ENCODE measurements around the gene AOC3.
"Not testable (repeated sequence)": the region's sequence is repeated elsewhere in the genome, so short reads cannot be mapped to it uniquely, and the experiment has no call there.

The AOC3 gene

DNA sequence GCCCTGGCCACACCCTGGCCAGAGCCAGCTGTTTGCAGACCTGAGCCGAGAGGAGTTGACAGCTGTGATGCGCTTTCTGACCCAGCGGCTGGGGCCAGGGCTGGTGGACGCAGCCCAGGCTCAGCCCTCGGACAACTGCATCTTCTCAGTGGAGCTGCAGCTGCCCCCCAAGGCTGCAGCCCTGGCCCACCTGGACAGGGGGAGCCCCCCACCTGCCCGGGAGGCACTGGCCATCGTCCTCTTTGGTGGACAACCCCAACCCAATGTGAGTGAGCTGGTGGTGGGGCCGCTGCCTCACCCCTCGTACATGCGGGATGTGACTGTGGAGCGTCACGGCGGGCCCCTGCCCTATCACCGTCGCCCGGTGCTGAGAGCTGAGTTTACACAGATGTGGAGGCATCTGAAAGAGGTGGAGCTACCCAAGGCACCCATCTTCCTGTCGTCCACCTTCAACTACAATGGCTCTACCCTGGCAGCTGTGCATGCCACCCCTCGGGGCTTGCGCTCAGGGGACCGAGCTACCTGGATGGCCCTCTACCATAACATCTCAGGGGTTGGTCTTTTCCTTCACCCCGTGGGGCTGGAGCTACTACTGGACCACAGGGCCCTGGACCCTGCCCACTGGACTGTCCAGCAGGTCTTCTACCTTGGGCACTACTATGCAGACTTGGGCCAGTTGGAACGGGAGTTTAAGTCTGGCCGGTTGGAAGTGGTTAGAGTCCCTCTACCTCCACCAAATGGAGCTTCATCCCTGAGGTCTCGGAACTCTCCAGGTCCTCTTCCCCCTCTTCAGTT is 6.0 kb upstream of the AOC3 start:
- DNase-seq: no peak

DNA sequence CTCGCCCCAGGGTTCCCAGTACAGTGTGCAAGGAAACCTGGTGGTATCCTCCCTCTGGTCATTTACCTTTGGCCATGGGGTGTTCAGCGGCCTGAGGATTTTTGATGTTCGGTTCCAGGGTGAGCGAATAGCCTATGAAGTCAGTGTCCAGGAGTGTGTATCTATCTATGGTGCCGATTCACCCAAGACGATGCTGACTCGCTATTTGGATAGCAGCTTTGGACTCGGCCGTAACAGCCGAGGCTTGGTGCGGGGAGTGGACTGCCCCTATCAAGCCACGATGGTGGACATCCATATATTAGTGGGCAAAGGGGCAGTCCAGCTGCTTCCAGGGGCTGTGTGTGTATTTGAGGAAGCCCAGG is 5.5 kb upstream of the AOC3 start:
- no peak for DNase-seq

DNA sequence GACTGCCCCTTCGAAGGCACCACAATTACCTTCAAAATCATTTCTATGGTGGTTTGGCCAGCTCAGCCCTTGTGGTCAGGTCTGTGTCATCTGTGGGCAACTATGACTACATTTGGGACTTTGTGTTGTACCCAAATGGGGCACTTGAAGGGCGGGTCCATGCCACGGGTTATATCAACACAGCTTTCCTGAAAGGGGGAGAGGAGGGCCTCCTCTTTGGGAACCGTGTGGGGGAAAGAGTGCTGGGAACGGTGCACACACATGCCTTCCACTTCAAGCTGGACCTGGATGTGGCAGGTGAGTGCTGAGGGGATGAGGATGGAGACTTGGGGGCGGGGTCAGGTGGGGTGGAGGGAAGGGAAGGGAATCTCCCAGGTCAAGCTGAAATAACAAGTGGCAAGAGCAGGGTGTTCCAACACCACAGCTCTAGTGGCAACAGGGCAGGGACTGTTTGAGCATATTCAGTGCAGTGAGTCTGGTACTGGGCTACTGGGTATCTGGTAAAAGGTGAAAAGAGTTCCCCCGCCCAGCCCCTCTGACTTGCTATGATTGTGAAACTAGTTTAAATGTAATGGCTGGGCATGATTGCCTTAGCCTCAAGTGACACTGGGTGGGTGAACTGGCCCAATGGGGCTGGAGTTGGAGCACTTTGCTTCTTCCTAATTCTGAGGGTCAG is 4.9 kb upstream of the AOC3 start:
- no peak for DNase-seq

DNA sequence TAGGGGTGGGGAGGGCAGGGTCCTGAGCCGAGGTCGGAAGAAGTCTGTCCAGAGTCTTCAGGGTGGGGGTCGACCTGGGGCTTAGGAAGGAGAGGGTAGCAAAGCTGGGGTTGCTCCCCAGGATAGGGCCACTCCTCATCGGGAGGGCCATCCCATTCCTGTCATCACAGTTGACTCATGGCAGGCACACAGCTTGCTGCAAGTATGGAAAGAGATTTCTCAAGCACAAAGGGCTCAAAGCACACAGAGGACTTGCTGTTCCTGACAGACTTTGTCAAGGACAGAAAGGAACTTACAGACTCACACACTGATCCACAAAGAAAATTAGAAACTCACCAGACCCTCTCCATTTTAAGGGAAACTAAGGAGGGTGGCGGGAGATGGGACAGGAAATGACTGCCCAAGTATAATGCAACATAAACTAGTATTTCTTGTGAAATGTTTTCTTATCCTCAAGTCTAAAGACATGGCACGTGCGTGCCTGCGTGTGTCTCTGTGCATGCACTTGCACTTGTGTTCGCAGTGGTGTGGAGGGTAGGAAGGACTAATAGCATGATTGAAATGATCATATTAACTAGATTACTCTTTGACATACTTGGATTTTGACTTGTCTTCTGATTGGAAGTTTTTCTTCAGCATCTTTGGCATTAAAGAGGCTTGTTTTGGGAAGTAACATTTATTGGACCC is 4.3 kb upstream of the AOC3 start:
- DNase-seq: no peak

DNA sequence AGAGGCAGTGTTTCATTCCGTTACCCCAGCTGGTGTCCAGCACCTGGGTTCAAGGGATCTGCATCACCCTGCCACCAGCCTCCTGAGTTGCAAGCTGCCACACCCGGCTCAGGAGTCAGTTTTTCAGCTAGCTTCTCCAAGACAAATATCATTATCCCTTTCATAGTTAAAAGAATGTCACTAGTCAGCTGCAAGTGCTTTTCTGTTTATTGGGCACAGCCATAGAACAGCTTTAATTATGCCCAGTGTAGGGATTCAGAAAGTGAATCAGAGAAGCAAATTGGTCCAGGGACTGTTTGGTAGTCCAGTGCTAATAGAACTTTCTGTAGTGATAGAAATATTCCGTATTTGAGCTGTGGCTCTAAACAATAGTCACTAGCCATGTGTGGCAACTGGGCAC is 2.9 kb upstream of the AOC3 start:
- no peak for DNase-seq

DNA sequence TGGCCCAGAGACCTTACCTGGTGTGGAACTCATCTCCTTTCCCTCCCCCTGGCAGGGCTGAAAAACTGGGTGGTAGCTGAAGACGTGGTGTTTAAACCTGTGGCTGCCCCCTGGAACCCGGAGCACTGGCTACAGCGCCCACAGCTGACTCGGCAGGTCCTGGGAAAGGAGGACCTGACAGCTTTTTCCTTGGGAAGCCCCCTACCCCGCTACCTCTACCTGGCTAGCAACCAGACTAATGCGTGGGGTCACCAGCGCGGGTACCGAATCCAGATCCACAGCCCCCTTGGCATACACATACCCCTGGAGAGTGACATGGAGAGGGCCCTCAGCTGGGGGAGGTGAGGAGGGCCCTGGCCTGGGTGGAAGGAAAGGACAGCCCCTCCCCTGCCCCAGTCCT is 2.0 kb upstream of the AOC3 start:
- DNase-seq: no peak

DNA sequence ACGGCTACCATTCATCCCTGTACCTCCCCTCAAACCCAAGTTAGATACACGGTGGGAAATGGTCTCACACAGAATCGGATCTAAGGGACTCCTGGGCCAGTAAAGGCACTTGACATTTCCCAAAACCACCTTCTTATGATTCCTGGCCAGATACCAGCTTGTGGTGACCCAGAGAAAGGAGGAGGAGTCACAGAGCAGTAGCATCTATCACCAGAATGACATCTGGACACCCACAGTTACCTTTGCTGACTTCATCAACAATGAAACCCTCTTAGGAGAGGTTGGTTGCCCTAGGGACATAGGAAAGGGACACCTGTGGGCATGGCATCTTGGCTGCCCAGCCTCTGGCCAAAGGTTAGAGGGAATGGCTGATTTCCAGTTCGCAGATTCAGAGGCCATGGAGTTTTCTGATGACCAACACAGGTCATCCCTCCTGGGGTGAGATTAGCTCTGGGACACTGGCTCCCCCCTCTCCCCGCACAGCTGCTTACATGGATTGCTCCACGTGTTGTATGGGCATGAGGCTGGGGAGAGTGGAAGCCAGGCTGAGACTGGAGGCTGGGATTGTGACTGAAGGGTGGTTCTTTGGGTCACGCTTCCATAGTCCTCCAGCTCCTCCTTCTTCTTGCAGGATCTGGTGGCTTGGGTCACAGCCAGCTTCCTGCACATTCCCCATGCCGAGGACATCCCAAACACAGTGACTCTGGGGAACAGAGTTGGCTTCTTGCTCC is 1.4 kb upstream of the AOC3 start:
- DNase-seq: no peak

DNA sequence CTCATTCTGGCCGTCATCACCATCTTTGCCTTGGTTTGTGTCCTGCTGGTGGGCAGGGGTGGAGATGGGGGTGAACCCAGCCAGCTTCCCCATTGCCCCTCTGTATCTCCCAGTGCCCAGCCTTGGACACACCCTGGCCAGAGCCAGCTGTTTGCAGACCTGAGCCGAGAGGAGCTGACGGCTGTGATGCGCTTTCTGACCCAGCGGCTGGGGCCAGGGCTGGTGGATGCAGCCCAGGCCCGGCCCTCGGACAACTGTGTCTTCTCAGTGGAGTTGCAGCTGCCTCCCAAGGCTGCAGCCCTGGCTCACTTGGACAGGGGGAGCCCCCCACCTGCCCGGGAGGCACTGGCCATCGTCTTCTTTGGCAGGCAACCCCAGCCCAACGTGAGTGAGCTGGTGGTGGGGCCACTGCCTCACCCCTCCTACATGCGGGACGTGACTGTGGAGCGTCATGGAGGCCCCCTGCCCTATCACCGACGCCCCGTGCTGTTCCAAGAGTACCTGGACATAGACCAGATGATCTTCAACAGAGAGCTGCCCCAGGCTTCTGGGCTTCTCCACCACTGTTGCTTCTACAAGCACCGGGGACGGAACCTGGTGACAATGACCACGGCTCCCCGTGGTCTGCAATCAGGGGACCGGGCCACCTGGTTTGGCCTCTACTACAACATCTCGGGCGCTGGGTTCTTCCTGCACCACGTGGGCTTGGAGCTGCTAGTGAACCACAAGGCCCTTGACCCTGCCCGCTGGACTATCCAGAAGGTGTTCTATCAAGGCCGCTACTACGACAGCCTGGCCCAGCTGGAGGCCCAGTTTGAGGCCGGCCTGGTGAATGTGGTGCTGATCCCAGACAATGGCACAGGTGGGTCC is 607 bp downstream of the AOC3 start:
- not testable (repeated sequence) for DNase-seq

DNA sequence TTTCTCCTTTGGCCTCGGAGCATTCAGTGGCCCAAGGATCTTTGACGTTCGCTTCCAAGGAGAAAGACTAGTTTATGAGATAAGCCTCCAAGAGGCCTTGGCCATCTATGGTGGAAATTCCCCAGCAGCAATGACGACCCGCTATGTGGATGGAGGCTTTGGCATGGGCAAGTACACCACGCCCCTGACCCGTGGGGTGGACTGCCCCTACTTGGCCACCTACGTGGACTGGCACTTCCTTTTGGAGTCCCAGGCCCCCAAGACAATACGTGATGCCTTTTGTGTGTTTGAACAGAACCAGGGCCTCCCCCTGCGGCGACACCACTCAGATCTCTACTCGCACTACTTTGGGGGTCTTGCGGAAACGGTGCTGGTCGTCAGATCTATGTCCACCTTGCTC is 1.4 kb downstream of the AOC3 start:
- DNase-seq: no peak

DNA sequence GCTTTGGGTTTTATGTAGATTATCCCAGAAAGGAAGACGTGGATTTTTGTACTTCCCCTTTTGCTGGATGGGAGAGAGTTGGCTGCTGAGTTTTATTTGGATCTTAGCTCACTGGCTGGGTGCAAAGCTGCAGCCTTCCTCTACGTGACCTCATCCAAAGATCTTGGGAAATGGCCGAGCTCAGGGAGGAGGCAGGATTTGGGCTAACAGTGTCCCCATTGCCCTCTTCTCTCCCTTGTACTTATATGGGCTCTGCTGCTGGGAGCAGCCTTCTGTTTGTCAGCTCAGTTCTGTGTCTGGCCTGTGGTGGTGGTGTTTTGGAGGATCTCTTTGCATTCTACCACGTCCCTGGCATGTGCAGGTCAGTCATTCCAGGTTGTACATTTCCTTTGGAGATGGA is 2.0 kb downstream of the AOC3 start:
- DNase-seq: no peak

DNA sequence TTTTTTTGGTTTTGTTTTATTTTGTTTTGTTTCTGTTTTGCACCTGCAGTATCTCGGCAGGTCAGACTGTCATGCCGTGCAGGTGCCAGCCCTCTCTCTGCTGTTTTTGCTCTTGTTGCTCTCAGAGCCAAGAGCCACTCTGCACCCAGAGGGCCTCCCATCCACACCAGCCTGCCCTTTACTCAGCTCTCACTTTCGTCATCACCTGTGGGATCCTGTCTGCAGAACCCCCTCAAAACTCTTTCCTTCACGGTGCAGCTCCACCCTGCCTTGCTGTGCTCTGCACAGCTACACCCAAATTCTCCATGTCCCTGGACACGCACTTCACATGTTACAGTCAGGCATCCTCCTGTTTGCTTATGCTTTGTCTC is 2.6 kb downstream of the AOC3 start:
- no peak for DNase-seq

DNA sequence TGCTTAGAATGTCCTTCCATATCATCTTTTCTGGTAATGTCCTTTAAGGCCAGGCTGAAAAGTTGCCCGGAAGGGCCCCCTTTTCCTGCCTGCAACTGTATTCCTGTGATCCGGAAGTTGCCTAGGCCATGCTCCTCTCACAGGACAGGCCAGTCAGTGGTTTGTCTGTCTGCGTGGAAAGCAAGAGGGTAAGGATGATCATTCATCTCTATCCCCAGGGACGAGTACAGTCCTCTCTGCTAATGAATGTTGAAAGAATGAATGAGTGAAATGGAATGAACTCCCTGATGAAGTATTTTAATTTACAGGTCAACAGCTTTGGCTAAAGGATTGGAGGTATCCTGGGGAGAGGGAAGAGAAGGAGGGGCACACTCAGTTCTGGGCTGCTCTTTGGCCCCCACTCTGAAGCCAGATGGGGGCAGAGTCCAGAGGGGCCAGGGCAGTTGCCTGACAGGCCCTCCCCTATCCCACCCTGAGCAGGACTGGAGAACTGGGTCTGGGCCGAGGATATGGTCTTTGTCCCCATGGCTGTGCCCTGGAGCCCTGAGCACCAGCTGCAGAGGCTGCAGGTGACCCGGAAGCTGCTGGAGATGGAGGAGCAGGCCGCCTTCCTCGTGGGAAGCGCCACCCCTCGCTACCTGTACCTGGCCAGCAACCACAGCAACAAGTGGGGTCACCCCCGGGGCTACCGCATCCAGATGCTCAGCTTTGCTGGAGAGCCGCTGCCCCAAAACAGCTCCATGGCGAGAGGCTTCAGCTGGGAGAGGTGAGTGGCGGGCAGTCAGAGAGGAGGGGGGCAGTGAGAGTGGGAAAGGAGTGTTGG is 3.2 kb downstream of the AOC3 start:
- DNase-seq: no peak

DNA sequence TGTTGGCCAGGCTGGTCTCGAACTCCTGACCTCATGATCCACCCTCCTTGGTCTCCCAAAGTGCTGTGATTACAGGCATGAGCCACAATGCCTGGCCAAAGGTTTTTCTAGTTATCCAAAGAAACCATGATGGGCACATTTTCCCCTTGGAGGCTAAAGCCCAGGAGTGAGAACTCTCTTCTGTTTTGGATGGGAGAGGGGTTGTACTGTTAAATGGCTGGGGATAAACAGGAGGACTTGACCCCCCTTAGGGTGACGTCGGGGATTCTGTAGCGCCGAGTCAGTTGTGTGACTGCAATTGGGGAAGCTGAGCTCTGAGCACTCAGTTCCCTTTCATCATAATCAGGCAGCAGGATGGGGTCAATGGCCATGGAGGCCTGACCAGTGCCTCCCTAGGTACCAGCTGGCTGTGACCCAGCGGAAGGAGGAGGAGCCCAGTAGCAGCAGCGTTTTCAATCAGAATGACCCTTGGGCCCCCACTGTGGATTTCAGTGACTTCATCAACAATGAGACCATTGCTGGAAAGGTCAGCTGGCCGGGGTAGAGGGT is 4.1 kb downstream of the AOC3 start:
- no peak for DNase-seq

DNA sequence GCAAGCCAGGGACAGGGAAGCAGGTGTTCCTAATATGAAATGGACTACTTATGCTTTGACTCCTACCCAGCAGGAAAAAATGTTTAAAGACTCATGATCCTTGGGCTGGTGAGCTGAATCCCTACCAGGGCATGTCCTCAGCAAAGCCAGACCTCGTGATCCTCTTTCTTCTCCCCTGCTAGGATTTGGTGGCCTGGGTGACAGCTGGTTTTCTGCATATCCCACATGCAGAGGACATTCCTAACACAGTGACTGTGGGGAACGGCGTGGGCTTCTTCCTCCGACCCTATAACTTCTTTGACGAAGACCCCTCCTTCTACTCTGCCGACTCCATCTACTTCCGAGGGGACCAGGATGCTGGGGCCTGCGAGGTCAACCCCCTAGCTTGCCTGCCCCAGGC is 5.1 kb downstream of the AOC3 start:
- not testable (repeated sequence) for DNase-seq

DNA sequence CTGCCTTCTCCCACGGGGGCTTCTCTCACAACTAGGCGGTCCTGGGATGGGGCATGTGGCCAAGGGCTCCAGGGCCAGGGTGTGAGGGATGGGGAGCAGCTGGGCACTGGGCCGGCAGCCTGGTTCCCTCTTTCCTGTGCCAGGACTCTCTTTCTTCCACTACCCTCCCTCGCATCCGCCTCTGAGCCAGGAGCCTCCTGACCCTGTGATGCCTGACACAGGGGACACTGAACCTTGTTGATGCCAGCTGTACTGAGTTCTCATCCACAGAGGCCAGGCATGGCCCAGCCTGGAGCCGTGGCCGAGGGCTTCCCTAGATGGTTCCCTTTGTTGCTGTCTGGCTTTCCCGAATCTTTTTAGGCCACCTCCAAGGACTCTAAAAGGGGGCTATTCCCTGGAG is 5.5 kb downstream of the AOC3 start:
- not testable (repeated sequence) for DNase-seq

DNA sequence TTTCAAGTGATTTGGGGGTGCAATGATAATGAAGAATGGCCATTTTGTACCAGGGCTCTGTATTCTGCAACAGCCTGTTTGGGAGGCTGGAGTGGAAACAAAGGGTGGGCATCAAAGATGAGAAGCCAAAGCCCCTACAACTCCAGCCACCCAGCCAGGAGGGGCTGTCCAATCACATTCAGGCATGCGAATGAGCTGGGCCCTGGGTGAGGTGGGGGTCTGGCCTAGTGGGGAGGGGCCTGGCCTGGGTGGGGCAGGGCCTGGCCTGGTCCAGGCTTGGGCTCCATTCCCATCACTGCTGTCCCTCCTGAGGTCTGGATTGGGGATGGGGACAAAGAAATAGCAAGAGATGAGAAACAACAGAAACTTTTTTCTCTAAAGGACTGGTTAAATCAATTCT is 6.4 kb downstream of the AOC3 start:
- no peak for DNase-seq

DNA sequence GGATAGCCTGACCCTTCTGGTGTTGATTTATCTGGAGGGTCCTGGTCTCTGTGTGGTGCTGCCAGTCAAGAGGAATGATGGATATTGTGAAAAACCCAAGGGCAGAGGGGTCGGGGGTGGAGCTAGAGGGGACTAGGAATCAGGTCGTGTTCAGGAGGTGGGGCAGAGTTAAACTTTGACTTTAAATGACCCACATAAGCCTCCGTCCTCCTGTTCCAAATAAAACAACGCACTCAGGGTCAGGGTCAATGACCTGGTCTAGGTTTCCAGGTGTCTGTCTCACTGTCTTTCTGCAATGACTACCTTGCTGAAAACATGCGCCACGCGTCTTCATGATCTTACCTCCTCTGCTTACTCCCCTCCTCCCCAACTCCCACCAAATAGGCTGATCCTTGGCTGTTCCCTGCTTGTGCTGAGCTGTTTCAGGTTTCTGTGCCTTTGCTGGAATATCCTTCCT is 14.7 kb downstream of the AOC3 start:
- DNase-seq: no peak

DNA sequence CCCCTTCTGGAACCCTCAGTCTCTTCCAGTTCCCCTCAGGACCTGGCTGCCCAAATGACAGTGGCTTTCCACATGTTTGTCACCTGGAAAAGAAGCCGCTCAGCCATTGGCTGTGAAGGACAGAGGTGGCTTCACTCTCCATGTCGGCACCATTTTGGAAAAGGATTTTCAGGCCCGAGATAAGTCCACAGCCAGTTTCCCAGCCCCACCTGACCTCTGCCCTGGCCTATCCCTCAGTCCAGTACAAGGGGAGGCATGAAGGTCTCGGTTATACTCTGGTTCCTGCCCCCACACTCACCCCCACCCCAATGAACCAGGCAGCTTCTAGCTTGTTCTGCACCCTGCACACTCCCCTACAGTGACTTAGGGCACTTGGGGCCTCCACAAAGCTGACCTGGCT is 15.2 kb downstream of the AOC3 start:
- no peak for DNase-seq

DNA sequence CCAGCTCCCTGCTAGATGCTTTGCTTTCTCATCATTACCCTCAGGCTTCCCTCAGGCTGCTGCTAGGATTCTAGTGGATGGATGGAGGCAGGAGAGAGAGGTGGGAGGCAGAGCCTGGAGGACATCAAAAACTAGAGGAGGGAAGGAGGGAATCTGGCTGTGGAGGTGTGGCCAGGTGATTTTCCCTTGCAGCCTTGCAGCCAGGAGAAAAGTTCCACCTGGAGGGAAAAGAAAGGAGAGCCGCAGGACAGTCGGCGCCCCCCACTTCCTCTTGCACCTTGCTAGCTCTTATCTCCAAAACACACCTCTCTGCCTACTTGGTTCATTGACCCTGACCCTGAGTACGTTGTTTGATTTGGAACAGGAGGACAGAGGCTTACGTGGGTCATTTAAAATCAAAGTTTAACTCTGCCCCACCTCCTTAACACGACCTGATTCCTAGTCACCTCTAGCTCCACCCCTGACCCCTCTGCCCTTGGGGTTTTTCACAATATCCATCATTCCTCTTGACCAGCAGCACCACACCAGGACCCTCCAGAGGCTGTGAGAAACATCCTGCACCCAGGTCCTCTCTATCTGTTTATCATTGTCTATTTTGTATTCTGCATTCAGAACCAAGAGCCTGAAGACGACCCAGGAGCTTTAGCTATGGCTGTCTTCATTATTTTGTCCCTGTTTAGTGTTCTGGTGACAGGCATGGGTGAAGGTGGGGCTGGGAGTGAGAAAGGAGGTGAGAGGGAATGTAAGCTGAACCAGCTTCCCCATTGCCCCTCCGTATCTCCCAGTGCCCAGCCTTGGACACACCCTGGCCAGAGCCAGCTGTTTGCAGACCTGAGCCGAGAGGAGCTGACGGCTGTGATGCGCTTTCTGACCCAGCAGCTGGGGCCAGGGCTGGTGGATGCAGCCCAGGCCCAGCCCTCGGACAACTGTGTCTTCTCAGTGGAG is 15.9 kb downstream of the AOC3 start:
- DNase-seq: no peak

DNA sequence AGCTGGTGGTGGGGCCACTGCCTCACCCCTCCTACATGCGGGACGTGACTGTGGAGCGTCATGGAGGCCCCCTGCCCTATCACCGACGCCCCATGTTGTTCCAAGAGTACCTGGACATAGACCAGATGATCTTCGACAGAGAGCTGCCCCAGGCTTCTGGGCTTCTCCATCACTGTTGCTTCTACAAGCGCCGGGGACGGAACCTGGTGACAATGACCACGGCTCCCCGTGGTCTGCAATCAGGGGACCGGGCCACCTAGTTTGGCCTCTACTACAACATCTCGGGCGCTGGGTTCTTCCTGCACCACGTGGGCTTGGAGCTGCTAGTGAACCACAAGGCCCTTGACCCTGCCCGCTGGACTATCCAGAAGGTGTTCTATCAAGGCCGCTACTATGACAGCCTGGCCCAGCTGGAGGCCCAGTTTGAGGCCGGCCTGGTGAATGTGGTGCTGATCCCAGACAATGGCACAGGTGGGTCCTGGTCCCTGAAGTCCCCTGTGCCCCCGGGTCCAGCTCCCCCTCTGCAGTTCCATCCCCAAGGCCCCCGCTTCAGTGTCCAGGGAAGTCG is 16.8 kb downstream of the AOC3 start:
- not testable (repeated sequence) for DNase-seq
